Right renal pelvis (tissue), 4 donors: ENCODE data around the gene PXDC1. TPM values are rescaled to one million over a fixed set of nuclear protein-coding genes. Genes with fewer than 3 reads are reported as not detected.
"Not testable (repeated sequence)": the region's sequence is repeated elsewhere in the genome, so short reads cannot be mapped to it uniquely, and the experiment has no call there.

ENCODE experiments used
- DNase-seq, 4 donors: peaks; one replicate each; pipeline ENCODE4 v3.0.0-alpha.2; 2013; ENCODE audit warnings: low read depth in 4 of 4, low spot score in 3 of 4, missing footprints in 1 of 4
- polyA plus RNA-seq, 4 donors: library from polyadenylated mRNA; unstranded; fragments of 120-200 nt; gene quantifications; one replicate each; pipeline ENCODE4 v1.2.1, GENCODE V29; 2013; ENCODE audit not compliant: insufficient read length in 4 of 4

Gene PXDC1
- polyA plus RNA-seq, 4 donors: 22.1 to 23.0 (median 22.9) TPM

- DNase-seq: no peak
Observed at GRCh38 chr6:3784423-3784822, 32.9 kb upstream of the PXDC1 start.

DNA sequence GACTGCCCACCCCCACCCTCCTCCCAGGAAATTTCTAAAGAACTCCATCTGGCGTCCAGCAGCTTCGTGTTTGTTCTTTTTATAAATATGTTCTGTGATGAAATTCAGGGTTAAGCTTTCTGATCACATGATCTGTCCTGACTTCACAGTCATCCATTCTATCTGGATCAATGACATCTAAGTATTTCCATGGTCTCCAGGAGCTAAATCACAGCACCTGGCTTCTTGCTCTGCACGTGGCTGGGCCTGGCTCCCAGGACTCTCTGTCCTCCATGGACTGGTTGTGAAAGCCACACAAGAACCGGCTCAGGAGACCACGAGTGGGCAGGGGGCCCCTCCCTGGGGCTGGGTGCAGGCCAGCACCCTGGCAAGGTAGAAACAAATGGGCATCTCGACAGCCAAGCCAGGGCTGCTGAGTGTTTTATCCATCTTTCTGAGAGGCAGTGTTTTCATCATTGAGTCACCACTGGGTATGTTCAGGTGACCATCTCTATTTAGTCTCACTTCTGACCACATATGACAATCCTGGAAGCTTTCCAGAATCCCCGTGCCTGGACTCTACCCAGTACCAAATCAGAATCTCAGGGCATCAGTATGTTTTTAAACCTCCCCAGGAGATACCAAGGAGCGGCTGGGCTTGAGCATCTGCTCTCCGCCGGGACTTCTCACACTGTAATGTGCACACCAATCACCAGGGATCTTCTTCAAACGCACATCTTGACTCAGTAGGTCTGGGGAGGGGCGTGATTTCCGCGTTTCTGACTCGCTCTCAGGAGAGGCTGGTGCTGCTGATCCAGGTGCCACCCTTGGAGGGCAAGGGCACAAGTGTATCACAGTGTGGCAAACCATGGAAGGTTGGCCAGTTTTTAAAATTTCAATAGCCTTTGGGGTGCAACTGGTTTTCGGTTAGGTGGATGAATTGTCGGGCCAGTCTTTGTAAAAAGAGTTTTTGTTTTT, 31.6 kb upstream of the PXDC1 start:
- no peak for DNase-seq

DNA sequence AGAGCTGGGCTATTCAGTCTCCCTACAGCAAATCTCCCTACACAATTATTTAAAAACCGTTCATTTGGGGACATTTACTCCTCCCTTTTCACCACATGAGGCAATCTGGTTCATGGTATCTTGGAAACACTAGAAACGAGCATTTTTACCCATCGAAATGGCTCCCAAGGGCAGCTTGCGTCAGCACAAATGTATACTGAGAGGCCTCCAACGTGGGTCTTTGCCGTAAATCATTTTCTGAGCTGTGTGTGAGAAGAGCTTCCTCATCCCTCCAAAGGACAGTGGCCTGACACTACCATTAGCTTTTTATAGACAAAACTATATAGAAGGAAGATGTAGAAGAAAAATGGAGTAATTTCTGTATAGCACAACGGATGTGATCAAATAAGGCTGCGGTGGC, 30.0 kb upstream of the PXDC1 start:
- DNase-seq: no peak

- DNase-seq: no peak
Observed at GRCh38 chr6:3779574-3779849, 28.0 kb upstream of the PXDC1 start.

GRCh38 chr6:3778701-3779573, 27.4 kb upstream of the PXDC1 start:
- DNase-seq: no peak

DNA sequence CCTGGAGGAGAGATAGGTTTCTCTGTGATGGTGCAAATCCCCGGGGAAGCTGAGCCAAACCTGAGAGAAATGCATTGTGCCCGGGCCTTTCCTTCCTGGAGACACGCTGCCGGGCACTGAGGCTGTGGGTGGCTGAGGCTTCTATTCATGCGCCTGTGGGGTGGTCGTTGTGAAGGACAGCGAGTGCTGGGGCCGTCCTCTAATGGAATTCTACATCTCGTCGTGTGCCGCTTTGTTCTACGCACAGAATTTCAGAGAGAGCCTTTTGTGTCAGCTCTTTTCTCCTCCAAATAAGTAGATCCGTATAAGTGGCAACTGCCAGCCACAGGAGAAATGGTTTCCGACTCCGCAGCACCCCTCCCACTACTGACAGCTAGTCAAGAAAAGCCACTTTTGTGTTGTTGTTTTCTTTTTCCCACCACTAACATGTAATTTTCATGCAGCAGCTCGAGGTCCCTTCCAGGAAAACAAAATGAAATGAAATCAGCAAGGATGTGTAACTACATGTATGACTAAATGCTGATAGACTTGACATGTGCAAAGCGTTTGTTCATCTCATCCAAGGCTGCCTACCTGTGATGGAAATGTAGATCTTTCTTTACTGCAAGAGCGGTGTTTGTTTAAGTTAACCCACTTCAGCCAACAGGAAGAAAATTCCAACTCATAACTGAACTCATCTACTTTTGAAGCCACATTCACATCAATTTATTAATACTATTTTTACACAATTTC, 26.4 kb upstream of the PXDC1 start:
- DNase-seq: no peak

GRCh38 chr6:3776881-3777507, 25.5 kb upstream of the PXDC1 start:
- DNase-seq: no peak

DNA sequence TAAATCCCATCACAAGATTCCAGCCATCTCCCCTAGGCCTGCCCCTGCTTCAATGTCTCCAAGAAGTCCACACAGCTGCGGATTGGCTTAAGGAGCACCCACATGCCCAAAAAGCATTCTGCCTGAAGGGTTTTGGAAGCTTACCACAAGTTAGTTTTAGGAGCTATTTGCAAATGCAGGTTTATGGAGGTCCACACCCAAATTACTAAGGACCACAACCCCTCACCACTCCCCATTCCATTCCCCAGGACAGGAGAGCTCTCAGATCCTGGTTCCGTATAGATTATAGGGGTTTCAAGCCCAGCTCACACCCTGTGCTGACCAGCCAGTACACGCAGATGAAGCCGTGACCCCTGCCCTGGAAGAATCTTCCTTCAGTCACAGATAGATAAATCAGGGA, 24.3 kb upstream of the PXDC1 start:
- no peak for DNase-seq

- DNase-seq: no peak
Observed at GRCh38 chr6:3775386-3775785, 23.9 kb upstream of the PXDC1 start.

DNA sequence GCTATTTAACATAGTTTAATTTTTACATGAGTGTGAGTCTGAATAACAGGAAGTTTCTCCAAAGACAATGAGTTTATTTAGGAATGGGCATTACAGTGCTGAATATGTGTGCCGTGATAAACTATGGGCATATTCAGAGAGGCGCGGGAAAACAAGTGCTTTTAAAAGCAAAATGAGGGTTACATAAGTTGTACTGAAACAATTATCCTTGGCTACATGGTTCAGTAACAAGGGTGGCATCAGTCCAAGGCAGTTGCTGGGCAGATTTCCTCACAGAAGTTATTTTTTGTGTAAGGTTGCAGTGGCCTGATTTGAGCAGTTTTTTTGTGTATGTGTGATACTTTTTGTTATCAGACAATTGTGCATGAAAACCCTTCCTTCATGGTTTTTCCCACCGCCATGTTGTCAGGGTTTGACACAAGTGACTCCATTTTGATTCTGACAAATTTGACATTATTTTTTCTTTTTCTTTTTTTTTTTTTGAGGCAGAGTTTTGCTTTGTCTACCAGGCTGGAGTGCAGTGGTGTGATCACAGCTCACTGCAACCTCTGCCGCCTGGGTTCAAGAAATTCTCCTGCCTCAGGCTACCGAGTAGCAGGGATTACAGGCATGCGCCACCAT, 22.3 kb upstream of the PXDC1 start:
- DNase-seq: no peak

DNA sequence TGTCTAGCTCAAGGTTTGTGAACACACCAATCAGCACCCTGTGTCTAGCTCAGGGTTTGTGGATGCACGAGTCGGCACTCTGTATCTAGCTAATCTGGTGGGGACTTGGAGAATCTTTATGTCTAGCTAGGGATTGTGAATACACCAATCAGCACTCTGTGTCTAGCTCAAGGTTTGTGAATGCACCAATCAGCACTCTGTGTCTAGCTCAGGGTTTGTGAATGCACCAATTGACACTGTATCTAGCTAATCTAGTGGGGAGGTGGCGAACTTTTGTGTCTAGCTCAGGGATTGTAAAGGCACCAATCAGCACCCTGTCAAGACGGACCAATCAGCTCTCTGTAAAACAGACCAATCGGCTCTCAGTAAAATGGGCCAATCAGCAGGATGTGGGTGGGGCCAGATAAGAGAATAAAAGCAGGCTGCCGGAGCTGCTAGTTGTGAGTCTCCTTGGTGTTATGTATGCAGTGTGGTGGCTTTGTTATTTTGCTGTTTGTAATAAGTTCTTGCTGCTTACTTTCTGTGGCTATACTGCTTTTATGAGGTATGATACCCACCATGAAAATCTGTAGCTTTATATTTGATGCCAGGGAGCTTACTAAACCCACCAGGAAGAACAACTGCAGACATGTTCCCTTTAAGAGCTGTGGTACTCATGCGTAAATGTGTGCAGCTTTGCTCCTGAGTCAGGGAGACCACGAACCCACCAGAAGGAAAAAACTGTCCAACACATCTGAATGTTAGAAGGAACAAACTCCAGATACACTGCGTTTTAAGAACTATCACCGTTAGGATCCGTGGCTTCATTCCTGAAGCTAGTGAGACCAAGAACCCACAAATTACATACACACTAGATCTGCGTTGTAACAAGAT, 20.9 kb upstream of the PXDC1 start:
- not testable (repeated sequence) for DNase-seq

DNA sequence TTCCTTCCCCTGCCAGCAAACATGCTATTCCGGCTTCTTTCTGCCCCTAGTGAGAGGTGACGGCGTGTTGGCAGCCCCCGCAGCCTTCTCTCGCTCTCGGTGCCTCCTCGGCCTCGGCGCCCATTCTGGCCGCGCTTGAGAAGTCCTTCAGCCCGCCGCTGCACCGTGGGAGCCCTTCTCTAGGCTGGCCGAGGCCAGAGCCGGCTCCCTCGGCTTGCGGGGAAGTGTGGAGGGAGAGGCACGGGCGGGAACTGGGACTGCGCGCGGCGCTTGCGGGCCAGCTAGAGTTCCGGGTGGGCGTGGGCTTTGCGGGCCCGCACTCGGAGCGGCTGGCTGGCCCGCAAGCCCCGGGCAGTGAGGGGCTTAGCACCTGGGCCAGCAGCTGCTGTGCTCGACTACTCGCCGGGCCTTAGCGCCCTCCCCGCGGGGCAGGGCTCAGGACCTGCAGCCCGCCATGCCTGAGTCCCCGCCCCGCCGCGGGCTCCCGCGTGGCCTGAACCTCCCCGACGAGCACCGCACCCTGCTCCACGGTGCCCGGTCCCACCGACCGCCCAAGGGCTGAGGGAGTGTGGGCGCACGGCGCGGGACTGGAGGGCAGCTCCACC, 20.0 kb upstream of the PXDC1 start:
- no peak for DNase-seq

- no peak for DNase-seq
Observed at GRCh38 chr6:3770023-3770720, 18.7 kb upstream of the PXDC1 start.

GRCh38 chr6:3769610-3770009, 18.1 kb upstream of the PXDC1 start:
- no peak for DNase-seq

DNA sequence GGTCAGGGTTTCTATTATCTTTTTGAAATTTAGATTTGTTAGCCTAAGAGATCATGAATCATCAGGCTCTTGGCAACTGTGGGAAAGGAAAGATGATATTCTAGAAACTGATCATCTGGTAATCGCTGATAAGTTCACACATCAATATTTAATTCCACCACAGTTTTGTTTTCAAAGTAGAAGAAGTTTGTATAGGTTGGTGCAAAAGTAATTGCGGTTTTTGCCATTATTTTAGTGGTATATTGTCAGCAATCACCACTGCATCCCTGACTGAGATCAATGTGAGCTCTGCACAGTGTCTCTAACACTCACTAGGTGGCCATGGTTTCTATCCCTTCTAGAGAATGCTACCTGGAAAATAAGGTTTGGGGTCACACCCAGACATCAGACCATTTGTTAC, 17.0 kb upstream of the PXDC1 start:
- no peak for DNase-seq

- not testable (repeated sequence) for DNase-seq
Observed at GRCh38 chr6:3767483-3767882, 16.0 kb upstream of the PXDC1 start.

GRCh38 chr6:3766214-3766613, 14.7 kb upstream of the PXDC1 start:
- no peak for DNase-seq

- no peak for DNase-seq
Observed at GRCh38 chr6:3765415-3765814, 13.9 kb upstream of the PXDC1 start.
